MG63 (cell line): ENCODE data around the gene PGLYRP1. TPM values are rescaled to one million over a fixed set of nuclear protein-coding genes. Genes with fewer than 3 reads are reported as not detected.

Experiments used
- total RNA-seq: library from RNA; depleted of rRNA; stranded (reverse); fragments of >200 nt; shearing (Covaris generic); gene quantifications from 2 replicates; pipeline ENCODE4 v1.2.3, GENCODE V29; 2014; ENCODE audit warnings: low replicate concordance; rRNA removed

PGLYRP1 gene
- total RNA-seq, 1 experiment from 2014 or later = not detected

Other genes with a start within 250 kb of the PGLYRP1 start
- 3.9 and 7.0 TPM in 2 replicates for gene DMPK, start 240.6 kb downstream of the PGLYRP1 start, total RNA-seq
- 30.4 and 48.0 TPM in 2 replicates for gene DMWD, start 230.2 kb downstream of the PGLYRP1 start, total RNA-seq
- not detected in 2 replicates for gene RSPH6A, start 207.7 kb downstream of the PGLYRP1 start, total RNA-seq
- gene SYMPK, start 159.9 kb downstream of the PGLYRP1 start, total RNA-seq = 59.4 and 70.7 TPM in 2 replicates
- gene FOXA3, start 158.7 kb downstream of the PGLYRP1 start, total RNA-seq = not detected in 2 replicates
- gene IRF2BP1, start 136.9 kb downstream of the PGLYRP1 start, total RNA-seq = 48.6 and 73.7 TPM in 2 replicates
- gene MYPOP, start 120.4 kb downstream of the PGLYRP1 start, total RNA-seq = 0.20 and 0.79 TPM in 2 replicates
- gene NANOS2, start 108.3 kb downstream of the PGLYRP1 start, total RNA-seq = not detected in 2 replicates
- not detected in 2 replicates for gene NOVA2, start 49.2 kb downstream of the PGLYRP1 start, total RNA-seq
- 10.5 and 25.5 TPM in 2 replicates for gene CCDC61, start 27.6 kb downstream of the PGLYRP1 start, total RNA-seq
- not detected in 2 replicates for gene IGFL4, start 17.9 kb upstream of the PGLYRP1 start, total RNA-seq
- not detected in 2 replicates for gene IGFL3, start 101.6 kb upstream of the PGLYRP1 start, total RNA-seq
- not detected in 2 replicates for gene IGFL2, start 125.2 kb upstream of the PGLYRP1 start, total RNA-seq
- not detected in 2 replicates for gene IGFL1, start 206.7 kb upstream of the PGLYRP1 start, total RNA-seq